Keratinocyte (primary cell): ENCODE data around the gene SLC1A5. TPM values are rescaled to one million over a fixed set of nuclear protein-coding genes. Genes with fewer than 3 reads are reported as not detected.
"Not testable (repeated sequence)": the region's sequence is repeated elsewhere in the genome, so short reads cannot be mapped to it uniquely, and the experiment has no call there.

Experiments used
- DNase-seq: peaks from one replicate; pipeline ENCODE4 v3.0.0-alpha.2; 2011; ENCODE audit warnings: low read depth, missing footprints, low spot score
- FAIRE-seq: peaks from 2 replicates; lab custom pipeline; 2011; peaks lifted over from hg19 to GRCh38; lab: Jason Lieb, UNC
- H2AFZ ChIP-seq: 2 replicates; pipeline ENCODE4 v1.6.0; 2012; ENCODE audit warnings: low read length, control low read depth, inconsistent platforms; ENCODE audit not compliant: control insufficient read depth
- H3K27ac ChIP-seq: 2 replicates; pipeline ENCODE4 v1.5.1; 2011; ENCODE audit warnings: low read length; ENCODE audit not compliant: control insufficient read depth, insufficient read depth
- H3K27me3 ChIP-seq: 3 replicates; pipeline ENCODE4 v1.6.0; 2011; ENCODE audit warnings: low read length; ENCODE audit not compliant: control insufficient read depth, insufficient read depth; ENCODE audit errors: extremely low read depth
- H3K36me3 ChIP-seq, 2 experiments: 2 replicates in 1 of 2; 3 replicates in 1 of 2; pipeline ENCODE4 v1.5.1; 2011; ENCODE audit warnings: low read length in 2 of 2, mild to moderate bottlenecking in 1 of 2; ENCODE audit not compliant: control insufficient read depth in 2 of 2, insufficient read depth in 2 of 2; ENCODE audit errors: extremely low read depth in 1 of 2
- H3K4me1 ChIP-seq: 3 replicates; pipeline ENCODE4 v1.5.1; 2011; ENCODE audit warnings: low read length; ENCODE audit not compliant: control insufficient read depth, insufficient read depth; ENCODE audit errors: extremely low read depth
- H3K4me2 ChIP-seq: 3 replicates; pipeline ENCODE4 v1.6.0; 2011; ENCODE audit warnings: low read depth, low read length; ENCODE audit not compliant: control insufficient read depth, insufficient read depth; ENCODE audit errors: extremely low read depth
- H3K4me3 ChIP-seq, 3 experiments: fragments of 200-600 bp in 1 of 3; sonication (generic) in 1 of 3; 2 replicates in 2 of 3; 3 replicates in 1 of 3; pipeline ENCODE4 v1.5.1; 2011 to 2016; ENCODE audit warnings: low read length in 3 of 3, mild to moderate bottlenecking in 3 of 3, control low read depth in 2 of 3, inconsistent platforms in 1 of 3, low read depth in 1 of 3, mixed read lengths in 1 of 3, mixed run types in 1 of 3, moderate library complexity in 1 of 3; ENCODE audit not compliant: control insufficient read depth in 2 of 3, insufficient read depth in 2 of 3; ENCODE audit errors: extremely low read depth in 1 of 3
- H3K79me2 ChIP-seq: 2 replicates; pipeline ENCODE4 v1.6.0; 2012; ENCODE audit warnings: low read length; ENCODE audit not compliant: control insufficient read depth, insufficient read depth
- H3K9ac ChIP-seq: 3 replicates; pipeline ENCODE4 v1.6.0; 2011; ENCODE audit warnings: low read length; ENCODE audit not compliant: control insufficient read depth, insufficient read depth; ENCODE audit errors: extremely low read depth
- H3K9me1 ChIP-seq: 3 replicates; pipeline ENCODE4 v1.6.0; 2011; ENCODE audit warnings: low read length; ENCODE audit not compliant: control insufficient read depth, insufficient read depth; ENCODE audit errors: extremely low read depth
- H3K9me3 ChIP-seq: 2 replicates; pipeline ENCODE4 v1.5.1; 2012; ENCODE audit warnings: low read depth, low read length; ENCODE audit not compliant: control insufficient read depth
- H4K20me1 ChIP-seq: 3 replicates; pipeline ENCODE4 v1.6.0; 2011; ENCODE audit warnings: low read length; ENCODE audit not compliant: control insufficient read depth, insufficient read depth; ENCODE audit errors: extremely low read depth
- EZH2 ChIP-seq: IDR thresholded peaks from one replicate; pipeline ENCODE4 v1.6.1; 2012; ENCODE audit warnings: inconsistent platforms, mild to moderate bottlenecking, low read length, moderate library complexity
- dilution Hi-C: fragments of 300-500 bp; cut with MboI; formaldehyde crosslinking; loops from one replicate; pipeline ENCODE4 v1.7.0; 2020; ENCODE audit warnings: low sequenced_read_pairs; ENCODE audit not compliant: extremely low pct_ligation_motif_present
- polyA plus RNA-seq, 5 experiments: library from polyadenylated mRNA; depleted of rRNA in 3 of 5; stranded (reverse) in 3 of 5; stranded (forward) in 1 of 5; unstranded in 1 of 5; fragments of >200 nt; gene quantifications; 1 replicate in 1 of 5; 2 replicates in 3 of 5; 3 replicates in 1 of 5; pipeline versions ENCODE4 v1.2.1 to v1.2.3, GENCODE V29; 2011 to 2012; ENCODE audit warnings: missing spikeins in 2 of 5, low read depth in 1 of 5, low replicate concordance in 1 of 5
- TF ChIP-seq, protein P1 (sequence below), 3 experiments: IDR thresholded peaks in 1 of 3; conservative IDR thresholded peaks in 1 of 3; optimal IDR thresholded peaks in 1 of 3; 2 replicates in 2 of 3; 3 replicates in 1 of 3; pipeline versions ENCODE3 to v1.5.1; 2011; ENCODE audit warnings: low read length in 3 of 3, mild to moderate bottlenecking in 3 of 3, moderate library complexity in 2 of 3, control low read depth in 1 of 3, inconsistent platforms in 1 of 3; ENCODE audit not compliant: insufficient read depth in 2 of 3; ENCODE audit errors: extremely low read depth in 1 of 3

The SLC1A5 gene
- polyA plus RNA-seq, 1 donor (not counting 4 experiments of a cell fraction or from before 2014, with no cell fraction given): 90.4 TPM

DNA sequence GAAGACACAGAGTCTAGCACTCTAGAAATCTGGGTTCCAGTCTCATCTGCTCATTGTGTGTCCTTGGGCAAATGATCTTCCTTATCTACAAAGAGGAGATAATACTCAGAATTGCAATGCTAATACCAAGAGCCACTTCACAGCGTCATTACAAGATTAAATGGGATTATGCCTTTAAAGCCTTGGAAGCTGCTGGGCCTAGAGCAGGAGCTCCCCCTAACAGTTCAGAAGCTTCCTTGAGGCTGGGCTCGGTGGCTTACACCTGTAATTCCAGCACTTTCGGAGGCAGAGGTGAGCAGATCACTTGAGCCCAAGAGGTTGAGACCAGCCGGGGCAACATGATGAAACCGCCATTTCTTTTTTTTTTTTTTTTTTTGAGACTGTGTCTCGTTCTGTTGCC lies 34.7 kb upstream of the SLC1A5 start:
- H3K27me3 ChIP-seq: no peaks in the 10 kb centered on the region
- FAIRE-seq (no peak), DNase-seq (no peak)
- no peak overlapping the region for H3K9ac ChIP-seq
- no peak overlapping the region for H3K27ac ChIP-seq
- H3K4me1 ChIP-seq: peaks cover 18% of the 10 kb centered on the region
- H3K36me3 ChIP-seq: no peaks in the 10 kb centered on the region
- no peaks in the 10 kb centered on the region for H4K20me1 ChIP-seq
- H3K9me3 ChIP-seq: no peaks in the 10 kb centered on the region
- no peak overlapping the region for H3K4me2 ChIP-seq
- no peak for TF ChIP-seq EZH2
- TF ChIP-seq, protein P1, sequence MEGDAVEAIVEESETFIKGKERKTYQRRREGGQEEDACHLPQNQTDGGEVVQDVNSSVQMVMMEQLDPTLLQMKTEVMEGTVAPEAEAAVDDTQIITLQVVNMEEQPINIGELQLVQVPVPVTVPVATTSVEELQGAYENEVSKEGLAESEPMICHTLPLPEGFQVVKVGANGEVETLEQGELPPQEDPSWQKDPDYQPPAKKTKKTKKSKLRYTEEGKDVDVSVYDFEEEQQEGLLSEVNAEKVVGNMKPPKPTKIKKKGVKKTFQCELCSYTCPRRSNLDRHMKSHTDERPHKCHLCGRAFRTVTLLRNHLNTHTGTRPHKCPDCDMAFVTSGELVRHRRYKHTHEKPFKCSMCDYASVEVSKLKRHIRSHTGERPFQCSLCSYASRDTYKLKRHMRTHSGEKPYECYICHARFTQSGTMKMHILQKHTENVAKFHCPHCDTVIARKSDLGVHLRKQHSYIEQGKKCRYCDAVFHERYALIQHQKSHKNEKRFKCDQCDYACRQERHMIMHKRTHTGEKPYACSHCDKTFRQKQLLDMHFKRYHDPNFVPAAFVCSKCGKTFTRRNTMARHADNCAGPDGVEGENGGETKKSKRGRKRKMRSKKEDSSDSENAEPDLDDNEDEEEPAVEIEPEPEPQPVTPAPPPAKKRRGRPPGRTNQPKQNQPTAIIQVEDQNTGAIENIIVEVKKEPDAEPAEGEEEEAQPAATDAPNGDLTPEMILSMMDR (optimal IDR thresholded peaks at IDR 0.05 in 1 of 3, IDR thresholded peaks at IDR 0.05 in 1 of 3, conservative IDR thresholded peaks at IDR 0.05 in 1 of 3; ENCODE audit: extremely low read depth in 1 of 3, insufficient read depth in 2 of 3, low read length in 3 of 3): no peak
- H3K79me2 ChIP-seq: no peaks in the 10 kb centered on the region
- dilution Hi-C loops: no loop called here
- no peak overlapping the region for H2AFZ ChIP-seq
- no peak overlapping the region for H3K4me3 ChIP-seq
- no peaks in the 10 kb centered on the region for H3K9me1 ChIP-seq

DNA sequence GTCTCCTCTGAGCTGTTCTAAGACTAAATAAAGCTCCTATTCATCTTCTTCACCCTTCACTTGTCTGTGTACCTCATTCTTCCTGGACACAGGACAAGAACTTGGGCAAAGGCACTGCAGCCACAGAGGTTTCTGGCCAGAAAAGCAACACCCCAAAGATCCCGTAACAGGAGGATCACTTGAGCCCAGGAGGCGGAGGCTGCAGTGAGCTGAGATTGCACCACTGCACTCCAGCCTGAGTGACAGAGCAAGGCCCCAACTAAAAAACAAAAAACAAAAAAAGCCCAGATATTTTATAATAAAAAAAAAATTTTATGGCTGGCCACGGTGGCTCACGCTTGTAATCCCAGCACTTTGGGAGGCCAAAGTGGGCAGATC lies 34.0 kb upstream of the SLC1A5 start:
- H3K9me1 ChIP-seq, DNase-seq, H4K20me1 ChIP-seq, H3K27ac ChIP-seq, H3K4me3 ChIP-seq, H3K79me2 ChIP-seq, H3K36me3 ChIP-seq, H3K27me3 ChIP-seq, H3K4me2 ChIP-seq, H3K9ac ChIP-seq, H3K9me3 ChIP-seq, dilution Hi-C loops, FAIRE-seq: not testable (repeated sequence)
- peaks cover 18% of the 10 kb centered on the region for H3K4me1 ChIP-seq
- H2AFZ ChIP-seq: peak overlapping the region; percentile 53
